ENCODE data around the gene CEP95. TPM values are rescaled to one million over a fixed set of nuclear protein-coding genes. Genes with fewer than 3 reads are reported as not detected.

The CEP95 gene
- total RNA-seq, 1 experiment from 2014 or later: 63.8 TPM

DNA sequence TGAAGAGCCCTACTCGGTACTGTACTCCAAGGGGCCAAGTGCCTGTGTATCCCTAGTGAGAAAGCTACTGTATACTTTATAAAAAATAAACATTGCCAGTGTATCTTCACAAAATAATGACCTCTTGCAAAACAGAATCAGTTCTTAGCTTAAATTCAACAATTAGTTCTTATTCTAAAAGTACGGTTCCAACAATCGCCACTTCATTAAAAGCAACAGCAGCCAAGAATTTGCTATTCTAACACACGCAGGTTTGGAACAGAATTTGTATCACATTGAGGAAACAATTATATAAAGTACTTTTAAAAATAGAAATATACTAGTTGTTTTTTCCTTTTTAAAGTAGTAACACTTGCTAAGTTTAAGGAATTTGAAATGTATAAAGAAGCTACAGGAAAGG is 48.5 kb downstream of the CEP95 start (continued):
- TF ChIP-seq, protein P1, sequence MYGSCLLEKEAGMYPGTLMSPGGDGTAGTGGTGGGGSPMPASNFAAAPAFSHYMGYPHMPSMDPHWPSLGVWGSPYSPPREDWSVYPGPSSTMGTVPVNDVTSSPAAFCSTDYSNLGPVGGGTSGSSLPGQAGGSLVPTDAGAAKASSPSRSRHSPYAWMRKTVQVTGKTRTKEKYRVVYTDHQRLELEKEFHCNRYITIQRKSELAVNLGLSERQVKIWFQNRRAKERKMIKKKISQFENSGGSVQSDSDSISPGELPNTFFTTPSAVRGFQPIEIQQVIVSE (CRISPR knock-in tag; IDR thresholded peaks at IDR 0.05; ENCODE audit: borderline replicate concordance): no peak
- TF ChIP-seq ZNF263 (CRISPR knock-in tag; IDR thresholded peaks at IDR 0.05; ENCODE audit: low read depth) (no peak), MYBL2 (CRISPR knock-in tag; IDR thresholded peaks at IDR 0.05) (no peak), TCF7 (CRISPR knock-in tag; IDR thresholded peaks at IDR 0.05; ENCODE audit: low read depth) (no peak), JUN (CRISPR knock-in tag; IDR thresholded peaks at IDR 0.05) (no peak)
- TF ChIP-seq, protein P2, sequence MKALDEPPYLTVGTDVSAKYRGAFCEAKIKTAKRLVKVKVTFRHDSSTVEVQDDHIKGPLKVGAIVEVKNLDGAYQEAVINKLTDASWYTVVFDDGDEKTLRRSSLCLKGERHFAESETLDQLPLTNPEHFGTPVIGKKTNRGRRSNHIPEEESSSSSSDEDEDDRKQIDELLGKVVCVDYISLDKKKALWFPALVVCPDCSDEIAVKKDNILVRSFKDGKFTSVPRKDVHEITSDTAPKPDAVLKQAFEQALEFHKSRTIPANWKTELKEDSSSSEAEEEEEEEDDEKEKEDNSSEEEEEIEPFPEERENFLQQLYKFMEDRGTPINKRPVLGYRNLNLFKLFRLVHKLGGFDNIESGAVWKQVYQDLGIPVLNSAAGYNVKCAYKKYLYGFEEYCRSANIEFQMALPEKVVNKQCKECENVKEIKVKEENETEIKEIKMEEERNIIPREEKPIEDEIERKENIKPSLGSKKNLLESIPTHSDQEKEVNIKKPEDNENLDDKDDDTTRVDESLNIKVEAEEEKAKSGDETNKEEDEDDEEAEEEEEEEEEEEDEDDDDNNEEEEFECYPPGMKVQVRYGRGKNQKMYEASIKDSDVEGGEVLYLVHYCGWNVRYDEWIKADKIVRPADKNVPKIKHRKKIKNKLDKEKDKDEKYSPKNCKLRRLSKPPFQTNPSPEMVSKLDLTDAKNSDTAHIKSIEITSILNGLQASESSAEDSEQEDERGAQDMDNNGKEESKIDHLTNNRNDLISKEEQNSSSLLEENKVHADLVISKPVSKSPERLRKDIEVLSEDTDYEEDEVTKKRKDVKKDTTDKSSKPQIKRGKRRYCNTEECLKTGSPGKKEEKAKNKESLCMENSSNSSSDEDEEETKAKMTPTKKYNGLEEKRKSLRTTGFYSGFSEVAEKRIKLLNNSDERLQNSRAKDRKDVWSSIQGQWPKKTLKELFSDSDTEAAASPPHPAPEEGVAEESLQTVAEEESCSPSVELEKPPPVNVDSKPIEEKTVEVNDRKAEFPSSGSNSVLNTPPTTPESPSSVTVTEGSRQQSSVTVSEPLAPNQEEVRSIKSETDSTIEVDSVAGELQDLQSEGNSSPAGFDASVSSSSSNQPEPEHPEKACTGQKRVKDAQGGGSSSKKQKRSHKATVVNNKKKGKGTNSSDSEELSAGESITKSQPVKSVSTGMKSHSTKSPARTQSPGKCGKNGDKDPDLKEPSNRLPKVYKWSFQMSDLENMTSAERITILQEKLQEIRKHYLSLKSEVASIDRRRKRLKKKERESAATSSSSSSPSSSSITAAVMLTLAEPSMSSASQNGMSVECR (CRISPR knock-in tag; IDR thresholded peaks at IDR 0.05; ENCODE audit: borderline replicate concordance): no peak

DNA sequence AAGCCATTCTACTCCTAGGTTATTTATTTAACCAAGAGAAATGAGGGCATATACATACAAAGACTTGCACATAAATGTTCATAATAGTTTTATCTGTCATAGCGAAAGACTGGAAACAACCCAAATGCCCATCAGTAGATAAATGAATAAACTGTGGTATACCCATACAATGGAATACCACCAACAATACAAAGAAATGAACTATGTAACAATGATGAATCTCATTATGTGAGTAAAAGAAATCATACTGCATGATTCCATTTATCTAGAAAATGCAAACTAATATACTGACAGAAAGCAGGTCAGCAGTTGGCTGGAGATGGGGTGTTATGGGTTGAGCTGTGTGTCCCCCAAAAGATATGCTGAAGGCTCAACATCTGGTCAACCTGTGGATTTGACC is 57.3 kb downstream of the CEP95 start:
- POLR2A ChIA-PET: no interaction called here
- Mint-ChIP-seq H3K27me3 (ENCODE audit: low read depth) (no peaks in the 10 kb centered on the region), H3K27ac (no peak overlapping the region; the same call in 1 of the 2 replicates)
- TF ChIP-seq KAT7 (CRISPR knock-in tag; IDR thresholded peaks at IDR 0.05; ENCODE audit: borderline replicate concordance) (no peak), TEAD1 (CRISPR knock-in tag; IDR thresholded peaks at IDR 0.05) (no peak), ESRRA (CRISPR knock-in tag; IDR thresholded peaks at IDR 0.05; ENCODE audit: borderline replicate concordance) (no peak), ZNF219 (CRISPR knock-in tag; IDR thresholded peaks at IDR 0.05; ENCODE audit: borderline replicate concordance) (no peak), ZBTB21 (CRISPR knock-in tag; IDR thresholded peaks at IDR 0.05; ENCODE audit: borderline replicate concordance) (no peak), TCF7 (CRISPR knock-in tag; IDR thresholded peaks at IDR 0.05; ENCODE audit: low read depth) (no peak), GABPB1 (CRISPR knock-in tag; IDR thresholded peaks at IDR 0.05) (no peak), CBFB (CRISPR knock-in tag; IDR thresholded peaks at IDR 0.05; ENCODE audit: low read depth) (no peak), ATF1 (CRISPR knock-in tag; IDR thresholded peaks at IDR 0.05) (no peak), ZNF317 (CRISPR knock-in tag; IDR thresholded peaks at IDR 0.05; ENCODE audit: borderline replicate concordance, low read depth) (no peak)
- TF ChIP-seq, protein P3, sequence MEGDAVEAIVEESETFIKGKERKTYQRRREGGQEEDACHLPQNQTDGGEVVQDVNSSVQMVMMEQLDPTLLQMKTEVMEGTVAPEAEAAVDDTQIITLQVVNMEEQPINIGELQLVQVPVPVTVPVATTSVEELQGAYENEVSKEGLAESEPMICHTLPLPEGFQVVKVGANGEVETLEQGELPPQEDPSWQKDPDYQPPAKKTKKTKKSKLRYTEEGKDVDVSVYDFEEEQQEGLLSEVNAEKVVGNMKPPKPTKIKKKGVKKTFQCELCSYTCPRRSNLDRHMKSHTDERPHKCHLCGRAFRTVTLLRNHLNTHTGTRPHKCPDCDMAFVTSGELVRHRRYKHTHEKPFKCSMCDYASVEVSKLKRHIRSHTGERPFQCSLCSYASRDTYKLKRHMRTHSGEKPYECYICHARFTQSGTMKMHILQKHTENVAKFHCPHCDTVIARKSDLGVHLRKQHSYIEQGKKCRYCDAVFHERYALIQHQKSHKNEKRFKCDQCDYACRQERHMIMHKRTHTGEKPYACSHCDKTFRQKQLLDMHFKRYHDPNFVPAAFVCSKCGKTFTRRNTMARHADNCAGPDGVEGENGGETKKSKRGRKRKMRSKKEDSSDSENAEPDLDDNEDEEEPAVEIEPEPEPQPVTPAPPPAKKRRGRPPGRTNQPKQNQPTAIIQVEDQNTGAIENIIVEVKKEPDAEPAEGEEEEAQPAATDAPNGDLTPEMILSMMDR (IDR thresholded peaks at IDR 0.05): no peak
- TF ChIP-seq, protein P4, sequence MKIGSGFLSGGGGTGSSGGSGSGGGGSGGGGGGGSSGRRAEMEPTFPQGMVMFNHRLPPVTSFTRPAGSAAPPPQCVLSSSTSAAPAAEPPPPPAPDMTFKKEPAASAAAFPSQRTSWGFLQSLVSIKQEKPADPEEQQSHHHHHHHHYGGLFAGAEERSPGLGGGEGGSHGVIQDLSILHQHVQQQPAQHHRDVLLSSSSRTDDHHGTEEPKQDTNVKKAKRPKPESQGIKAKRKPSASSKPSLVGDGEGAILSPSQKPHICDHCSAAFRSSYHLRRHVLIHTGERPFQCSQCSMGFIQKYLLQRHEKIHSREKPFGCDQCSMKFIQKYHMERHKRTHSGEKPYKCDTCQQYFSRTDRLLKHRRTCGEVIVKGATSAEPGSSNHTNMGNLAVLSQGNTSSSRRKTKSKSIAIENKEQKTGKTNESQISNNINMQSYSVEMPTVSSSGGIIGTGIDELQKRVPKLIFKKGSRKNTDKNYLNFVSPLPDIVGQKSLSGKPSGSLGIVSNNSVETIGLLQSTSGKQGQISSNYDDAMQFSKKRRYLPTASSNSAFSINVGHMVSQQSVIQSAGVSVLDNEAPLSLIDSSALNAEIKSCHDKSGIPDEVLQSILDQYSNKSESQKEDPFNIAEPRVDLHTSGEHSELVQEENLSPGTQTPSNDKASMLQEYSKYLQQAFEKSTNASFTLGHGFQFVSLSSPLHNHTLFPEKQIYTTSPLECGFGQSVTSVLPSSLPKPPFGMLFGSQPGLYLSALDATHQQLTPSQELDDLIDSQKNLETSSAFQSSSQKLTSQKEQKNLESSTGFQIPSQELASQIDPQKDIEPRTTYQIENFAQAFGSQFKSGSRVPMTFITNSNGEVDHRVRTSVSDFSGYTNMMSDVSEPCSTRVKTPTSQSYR (CRISPR knock-in tag; IDR thresholded peaks at IDR 0.05): no peak
- TF ChIP-seq, protein P5, sequence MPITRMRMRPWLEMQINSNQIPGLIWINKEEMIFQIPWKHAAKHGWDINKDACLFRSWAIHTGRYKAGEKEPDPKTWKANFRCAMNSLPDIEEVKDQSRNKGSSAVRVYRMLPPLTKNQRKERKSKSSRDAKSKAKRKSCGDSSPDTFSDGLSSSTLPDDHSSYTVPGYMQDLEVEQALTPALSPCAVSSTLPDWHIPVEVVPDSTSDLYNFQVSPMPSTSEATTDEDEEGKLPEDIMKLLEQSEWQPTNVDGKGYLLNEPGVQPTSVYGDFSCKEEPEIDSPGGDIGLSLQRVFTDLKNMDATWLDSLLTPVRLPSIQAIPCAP (CRISPR knock-in tag; IDR thresholded peaks at IDR 0.05): no peak
- TF ChIP-seq, protein P6, sequence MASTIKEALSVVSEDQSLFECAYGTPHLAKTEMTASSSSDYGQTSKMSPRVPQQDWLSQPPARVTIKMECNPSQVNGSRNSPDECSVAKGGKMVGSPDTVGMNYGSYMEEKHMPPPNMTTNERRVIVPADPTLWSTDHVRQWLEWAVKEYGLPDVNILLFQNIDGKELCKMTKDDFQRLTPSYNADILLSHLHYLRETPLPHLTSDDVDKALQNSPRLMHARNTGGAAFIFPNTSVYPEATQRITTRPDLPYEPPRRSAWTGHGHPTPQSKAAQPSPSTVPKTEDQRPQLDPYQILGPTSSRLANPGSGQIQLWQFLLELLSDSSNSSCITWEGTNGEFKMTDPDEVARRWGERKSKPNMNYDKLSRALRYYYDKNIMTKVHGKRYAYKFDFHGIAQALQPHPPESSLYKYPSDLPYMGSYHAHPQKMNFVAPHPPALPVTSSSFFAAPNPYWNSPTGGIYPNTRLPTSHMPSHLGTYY (CRISPR knock-in tag; IDR thresholded peaks at IDR 0.05): no peak
- TF ChIP-seq, protein P7, sequence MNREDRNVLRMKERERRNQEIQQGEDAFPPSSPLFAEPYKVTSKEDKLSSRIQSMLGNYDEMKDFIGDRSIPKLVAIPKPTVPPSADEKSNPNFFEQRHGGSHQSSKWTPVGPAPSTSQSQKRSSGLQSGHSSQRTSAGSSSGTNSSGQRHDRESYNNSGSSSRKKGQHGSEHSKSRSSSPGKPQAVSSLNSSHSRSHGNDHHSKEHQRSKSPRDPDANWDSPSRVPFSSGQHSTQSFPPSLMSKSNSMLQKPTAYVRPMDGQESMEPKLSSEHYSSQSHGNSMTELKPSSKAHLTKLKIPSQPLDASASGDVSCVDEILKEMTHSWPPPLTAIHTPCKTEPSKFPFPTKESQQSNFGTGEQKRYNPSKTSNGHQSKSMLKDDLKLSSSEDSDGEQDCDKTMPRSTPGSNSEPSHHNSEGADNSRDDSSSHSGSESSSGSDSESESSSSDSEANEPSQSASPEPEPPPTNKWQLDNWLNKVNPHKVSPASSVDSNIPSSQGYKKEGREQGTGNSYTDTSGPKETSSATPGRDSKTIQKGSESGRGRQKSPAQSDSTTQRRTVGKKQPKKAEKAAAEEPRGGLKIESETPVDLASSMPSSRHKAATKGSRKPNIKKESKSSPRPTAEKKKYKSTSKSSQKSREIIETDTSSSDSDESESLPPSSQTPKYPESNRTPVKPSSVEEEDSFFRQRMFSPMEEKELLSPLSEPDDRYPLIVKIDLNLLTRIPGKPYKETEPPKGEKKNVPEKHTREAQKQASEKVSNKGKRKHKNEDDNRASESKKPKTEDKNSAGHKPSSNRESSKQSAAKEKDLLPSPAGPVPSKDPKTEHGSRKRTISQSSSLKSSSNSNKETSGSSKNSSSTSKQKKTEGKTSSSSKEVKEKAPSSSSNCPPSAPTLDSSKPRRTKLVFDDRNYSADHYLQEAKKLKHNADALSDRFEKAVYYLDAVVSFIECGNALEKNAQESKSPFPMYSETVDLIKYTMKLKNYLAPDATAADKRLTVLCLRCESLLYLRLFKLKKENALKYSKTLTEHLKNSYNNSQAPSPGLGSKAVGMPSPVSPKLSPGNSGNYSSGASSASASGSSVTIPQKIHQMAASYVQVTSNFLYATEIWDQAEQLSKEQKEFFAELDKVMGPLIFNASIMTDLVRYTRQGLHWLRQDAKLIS (CRISPR knock-in tag; IDR thresholded peaks at IDR 0.05; ENCODE audit: borderline replicate concordance): no peak

More for the DNA sequence above, 57.3 kb downstream of the CEP95 start:
- DNase-seq (ENCODE audit: low spot score) (no peak), ATAC-seq (no peak)
- H3K4me3 Mint-ChIP-seq: no peak overlapping the region
- H3K36me3 Mint-ChIP-seq: peaks cover 26% of the 10 kb centered on the region
- H3K4me1 Mint-ChIP-seq: no peaks in the 10 kb centered on the region
- H3K9me3 Mint-ChIP-seq: no peaks in the 10 kb centered on the region
- CTCF ChIA-PET: no interaction called here

Measured in WTC11 (cell line).